Ovary (tissue), 9 donors: ENCODE data around the gene ARID1B. TPM values are rescaled to one million over a fixed set of nuclear protein-coding genes. Genes with fewer than 3 reads are reported as not detected.

Experiments used
- DNase-seq, 5 donors: peaks; one replicate each; pipeline ENCODE4 v3.0.0-alpha.2; 2019 to 2020
- H3K27ac ChIP-seq, 2 donors: fragments of 200-600 bp; one replicate each; pipeline versions ENCODE4 v1.5.1 to v1.8.0; 2019 to 2022
- H3K27me3 ChIP-seq: fragments of 200-600 bp; one replicate; pipeline ENCODE4 v1.8.0; 2022
- H3K36me3 ChIP-seq: fragments of 200-600 bp; sonication (generic); one replicate; pipeline ENCODE4 v1.5.1; 2019
- H3K4me1 ChIP-seq: one replicate; pipeline ENCODE4 v1.8.1; 2013; ENCODE audit warnings: mild to moderate bottlenecking, moderate library complexity; ENCODE audit not compliant: insufficient read depth
- H3K4me3 ChIP-seq: fragments of 200-600 bp; sonication (generic); one replicate; pipeline ENCODE4 v1.5.1; 2017
- H3K9me3 ChIP-seq, 2 donors: fragments of 200-600 bp in 1 of 2; sonication (generic) in 1 of 2; one replicate each; pipeline versions ENCODE4 v1.5.1 to v1.8.1; 2013 to 2019; ENCODE audit warnings: mild to moderate bottlenecking in 1 of 2, moderate library complexity in 1 of 2
- EP300 ChIP-seq: sonication (generic); formaldehyde crosslinking; IDR thresholded peaks from one replicate; pipeline ENCODE4 v1.6.1; 2017; ENCODE audit warnings: antibody characterized with exemption
- POLR2A ChIP-seq: fragments of 450-650 bp; IDR thresholded peaks from one replicate; pipeline ENCODE4 v1.6.1; 2017; ENCODE audit warnings: antibody characterized with exemption, mild to moderate bottlenecking, moderate library complexity
- WGBS, 3 donors: extraction: QIAGEN DNeasy Blood & Tissue Kit in 1 of 3; methylation state at CpG; one replicate each; pipeline versions ENCODE4 v1.1.5 to v1.1.7; 2013 to 2017; 5-methylcytosine and 5-hydroxymethylcytosine counted together
- intact Hi-C, 4 donors: fragments of 100-400 bp; cut with DNase I; formaldehyde crosslinking; loops; one replicate each; pipeline versions ENCODE4 v1.11.0 to v1.15.1; 2022 to 2023
- polyA plus RNA-seq, 2 donors: library from polyadenylated mRNA; stranded (reverse); fragments of 200-250 nt in 1 of 2; fragments of 350-450 nt in 1 of 2; fragmentation: Illumina TruSeq in 1 of 2; extraction: RNeasy Lipid Tissue Mini Kit (QIAGEN cat#74804) in 1 of 2; gene quantifications; one replicate each; pipeline ENCODE4 v1.2.3, GENCODE V29; 2013 to 2014
- total RNA-seq, 7 donors: library from RNA; depleted of rRNA in 2 of 7; stranded (reverse); fragments of >200 nt in 2 of 7; fragmentation: NEBNext Ultra II Directional in 3 of 7; extraction: Animal tissue kit (Norgen Biotek cat#: 25700) in 3 of 7; gene quantifications; one replicate each; pipeline versions ENCODE4 v1.1.0 to v1.2.4, GENCODE V29; 2016 to 2023
- TF ChIP-seq, protein P1 (sequence below), 3 donors: fragments of 450-650 bp in 2 of 3; fragments of 200-600 bp in 1 of 3; IDR thresholded peaks; one replicate each; pipeline versions ENCODE4 v1.5.1 to v1.8.0; 2016 to 2022; ENCODE audit warnings: antibody characterized with exemption in 3 of 3, mild to moderate bottlenecking in 1 of 3
- donor health status: DM: no; HTN: no; CAD: no; lungs with moderate emphysema.
- donor health status: DM: no; HTN: no; CAD: no.
- donor health status: Bipolar disorder and iron deficiency.
- donor health status: DM: yes; HTN: yes; CAD: no.
- donor health status: DM: no; HTN: no; CAD: no.
- donor health status: DM: yes; HTN: yes; CAD: no.

ARID1B gene
- total and polyA plus RNA-seq, 9 donors = 33.2 to 144 (median 105) TPM

DNA sequence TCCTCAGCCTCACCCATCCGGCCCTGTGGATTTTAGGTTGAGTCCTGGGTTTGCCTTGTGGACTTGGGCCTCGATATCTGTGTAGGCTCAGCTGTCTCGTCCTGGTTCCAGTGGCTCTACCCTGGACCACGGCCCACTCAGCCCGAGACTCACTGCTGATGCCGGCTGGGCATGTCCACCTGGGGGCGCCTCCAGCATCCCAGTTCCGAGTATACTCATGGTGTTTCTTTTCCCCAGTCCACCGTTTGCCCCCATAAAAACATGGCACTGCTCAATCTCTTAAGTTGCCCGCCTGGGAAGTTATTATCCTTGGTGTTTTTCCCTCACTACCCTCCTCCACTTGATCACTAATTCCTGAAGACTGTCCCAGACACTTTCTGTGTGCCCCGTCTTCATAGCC, 99.1 kb downstream of the ARID1B start:
- intact Hi-C loops = no loop called here
- Histone ChIP-seq H3K9me3 (no peaks in the 10 kb centered on the region), H3K27ac (no peak overlapping the region), H3K4me1 (peaks cover 18% of the 10 kb centered on the region), H3K4me3 (no peak overlapping the region), H3K36me3 (no peaks in the 10 kb centered on the region), H3K27me3 (no peaks in the 10 kb centered on the region)
- 84 to 92% (median 89%) methylated on average over 11 of the region's 11 CpGs for WGBS, 3 donors
- TF ChIP-seq POLR2A = no peak
- DNase-seq = peak in 1 of 5 donors; percentile 53

DNA sequence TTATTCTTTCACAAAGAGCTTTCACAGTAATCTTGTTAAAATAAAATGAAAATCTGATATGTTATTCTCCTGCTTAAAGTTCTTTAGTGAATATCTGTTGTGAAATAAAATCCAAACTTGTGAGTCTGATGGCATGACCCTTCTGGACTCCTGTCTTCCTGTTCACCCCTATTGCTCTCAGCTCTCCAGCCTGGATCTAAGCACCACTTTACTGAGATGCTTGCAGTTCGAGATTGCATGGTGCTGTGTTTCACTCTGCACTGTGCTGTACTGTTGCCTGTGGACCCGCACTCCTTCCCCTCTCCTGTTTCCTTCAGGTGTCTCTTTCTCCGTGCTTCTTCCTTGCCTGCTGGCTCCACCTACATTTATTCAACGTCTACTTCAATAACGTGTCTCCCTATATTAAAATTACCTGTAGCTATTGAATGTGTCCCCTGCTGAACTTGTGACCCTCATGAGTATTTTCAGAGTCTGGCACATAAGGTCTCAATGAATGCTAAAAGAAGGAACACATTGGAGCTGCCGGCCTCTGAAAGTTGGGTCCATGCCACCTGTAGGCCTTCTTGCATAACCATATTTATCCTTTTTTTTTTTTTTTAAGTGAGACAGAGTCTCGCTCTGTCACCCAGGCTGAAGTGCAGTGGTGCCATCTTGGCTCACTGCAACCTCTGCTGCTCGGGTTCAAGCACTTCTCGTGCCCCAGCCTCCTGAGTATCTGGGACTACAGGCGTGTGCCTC, 100.1 kb downstream of the ARID1B start:
- Histone ChIP-seq H3K36me3 (no peaks in the 10 kb centered on the region), H3K4me1 (peaks cover 21% of the 10 kb centered on the region), H3K27me3 (no peaks in the 10 kb centered on the region), H3K4me3 (no peak overlapping the region), H3K9me3 (no peaks in the 10 kb centered on the region), H3K27ac (no peak overlapping the region)
- TF ChIP-seq, protein P1, sequence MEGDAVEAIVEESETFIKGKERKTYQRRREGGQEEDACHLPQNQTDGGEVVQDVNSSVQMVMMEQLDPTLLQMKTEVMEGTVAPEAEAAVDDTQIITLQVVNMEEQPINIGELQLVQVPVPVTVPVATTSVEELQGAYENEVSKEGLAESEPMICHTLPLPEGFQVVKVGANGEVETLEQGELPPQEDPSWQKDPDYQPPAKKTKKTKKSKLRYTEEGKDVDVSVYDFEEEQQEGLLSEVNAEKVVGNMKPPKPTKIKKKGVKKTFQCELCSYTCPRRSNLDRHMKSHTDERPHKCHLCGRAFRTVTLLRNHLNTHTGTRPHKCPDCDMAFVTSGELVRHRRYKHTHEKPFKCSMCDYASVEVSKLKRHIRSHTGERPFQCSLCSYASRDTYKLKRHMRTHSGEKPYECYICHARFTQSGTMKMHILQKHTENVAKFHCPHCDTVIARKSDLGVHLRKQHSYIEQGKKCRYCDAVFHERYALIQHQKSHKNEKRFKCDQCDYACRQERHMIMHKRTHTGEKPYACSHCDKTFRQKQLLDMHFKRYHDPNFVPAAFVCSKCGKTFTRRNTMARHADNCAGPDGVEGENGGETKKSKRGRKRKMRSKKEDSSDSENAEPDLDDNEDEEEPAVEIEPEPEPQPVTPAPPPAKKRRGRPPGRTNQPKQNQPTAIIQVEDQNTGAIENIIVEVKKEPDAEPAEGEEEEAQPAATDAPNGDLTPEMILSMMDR (IDR thresholded peaks at IDR 0.05) = no peak
- no peak for TF ChIP-seq POLR2A
- TF ChIP-seq EP300 = no peak
- intact Hi-C loops = no loop called here
- 85 to 88% (median 86%) methylated on average over 10 of the region's 10 CpGs for WGBS, 3 donors
- DNase-seq = peak in 3 of 5 donors; percentile 26 to 55 (median 47)

DNA sequence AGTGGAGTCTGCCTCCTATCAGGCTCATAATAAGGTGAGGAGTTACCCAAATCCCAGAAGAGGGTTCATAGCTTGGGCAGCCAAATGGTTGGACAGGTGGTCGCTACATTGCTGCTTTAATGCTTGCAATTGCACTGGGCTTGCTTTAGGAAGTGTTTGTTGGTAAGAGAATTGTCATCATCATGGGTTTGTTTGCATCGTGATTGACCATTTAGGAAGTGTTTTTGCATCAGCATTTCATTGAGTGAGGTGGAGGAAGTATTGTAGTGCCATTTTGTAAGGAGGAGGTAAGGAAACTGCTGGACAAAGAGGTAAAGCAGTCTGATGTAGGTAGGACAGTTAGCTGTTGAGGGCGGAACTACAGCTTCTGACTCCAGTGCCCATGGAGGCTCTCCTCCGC, 101.5 kb downstream of the ARID1B start:
- no peak overlapping the region for H3K27ac ChIP-seq
- TF ChIP-seq, protein P1 (IDR thresholded peaks at IDR 0.05) = no peak
- no peak for TF ChIP-seq POLR2A
- TF ChIP-seq EP300 = no peak
- peaks cover 24% of the 10 kb centered on the region for H3K4me1 ChIP-seq
- H3K36me3 ChIP-seq = no peaks in the 10 kb centered on the region
- intact Hi-C loops = no loop called here
- WGBS, 3 donors = 94 to 98% (median 97%) methylated on average over 4 of the region's 4 CpGs
- H3K9me3 ChIP-seq = no peaks in the 10 kb centered on the region
- no peak for DNase-seq
- no peaks in the 10 kb centered on the region for H3K27me3 ChIP-seq
- H3K4me3 ChIP-seq = no peak overlapping the region

DNA sequence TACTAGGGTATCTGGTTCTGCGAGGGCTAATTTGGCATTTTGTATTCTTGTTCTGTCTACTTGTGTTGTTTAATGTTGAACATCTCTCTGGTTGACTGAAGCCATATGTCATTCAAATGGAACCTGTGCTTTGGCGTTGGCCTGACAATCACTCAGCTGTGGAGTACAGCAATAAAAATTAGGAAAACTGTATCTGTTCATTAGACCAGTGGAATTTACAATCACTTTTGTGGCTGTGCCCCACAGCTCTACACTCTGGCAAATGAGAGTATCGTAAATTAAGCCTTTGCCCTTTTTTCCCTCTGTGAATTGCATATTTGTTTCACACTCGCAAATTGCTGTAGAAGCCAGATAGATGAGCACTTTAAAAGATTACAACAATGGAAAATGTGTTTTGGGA, 102.0 kb downstream of the ARID1B start:
- peaks cover 25% of the 10 kb centered on the region for H3K4me1 ChIP-seq
- intact Hi-C loops = no loop called here
- H3K27ac ChIP-seq = no peak overlapping the region
- no peaks in the 10 kb centered on the region for H3K9me3 ChIP-seq
- no peaks in the 10 kb centered on the region for H3K27me3 ChIP-seq
- 69 to 74% (median 69%) methylated on average over 4 of the region's 4 CpGs for WGBS, 3 donors
- no peaks in the 10 kb centered on the region for H3K36me3 ChIP-seq
- no peak overlapping the region for H3K4me3 ChIP-seq
- TF ChIP-seq POLR2A = no peak
- TF ChIP-seq EP300 = no peak
- TF ChIP-seq, protein P1 (IDR thresholded peaks at IDR 0.05) = no peak
- DNase-seq = no peak

DNA sequence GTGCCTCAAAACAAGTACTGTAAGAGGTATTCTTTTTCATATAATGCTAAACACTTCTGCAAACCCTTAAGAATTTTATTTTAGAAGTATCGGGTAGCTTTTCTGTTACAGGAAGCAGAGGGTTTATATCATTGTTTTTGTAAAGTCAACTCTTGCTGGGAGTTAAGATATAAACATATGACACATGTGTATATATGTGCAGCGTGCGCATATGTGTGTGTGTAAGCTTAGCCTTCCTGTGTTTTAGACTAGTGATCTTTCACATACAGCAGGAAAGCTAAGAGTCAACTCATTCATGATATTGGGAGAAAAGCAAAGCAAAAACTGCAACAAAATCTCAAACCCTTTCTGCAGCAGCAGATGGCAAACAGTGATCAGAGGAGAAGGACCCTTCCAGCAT, 102.4 kb downstream of the ARID1B start:
- WGBS, 3 donors = 54 to 72% (median 58%) methylated on average over 3 of the region's 3 CpGs
- Histone ChIP-seq H3K4me1 (peaks cover 26% of the 10 kb centered on the region), H3K9me3 (no peaks in the 10 kb centered on the region), H3K36me3 (no peaks in the 10 kb centered on the region), H3K4me3 (no peak overlapping the region), H3K27me3 (no peaks in the 10 kb centered on the region), H3K27ac (no peak overlapping the region)
- no peak for TF ChIP-seq POLR2A
- DNase-seq = no peak
- intact Hi-C loops = no loop called here
